Measurements from ENCODE around the gene SMIM11.
"Not testable (repeated sequence)": the region's sequence is repeated elsewhere in the genome, so short reads cannot be mapped to it uniquely, and the experiment has no call there.

Gene SMIM11

GRCh38 chr21:34357889-34358288, 17.4 kb upstream of the SMIM11 start:
- no peak for DNase-seq

- no peak for DNase-seq
Observed at GRCh38 chr21:34358866-34359265, 16.4 kb upstream of the SMIM11 start.

- no peak for DNase-seq
Observed at GRCh38 chr21:34360488-34361241, 14.6 kb upstream of the SMIM11 start.

GRCh38 chr21:34362136-34362444, 13.2 kb upstream of the SMIM11 start:
- DNase-seq = no peak

DNA sequence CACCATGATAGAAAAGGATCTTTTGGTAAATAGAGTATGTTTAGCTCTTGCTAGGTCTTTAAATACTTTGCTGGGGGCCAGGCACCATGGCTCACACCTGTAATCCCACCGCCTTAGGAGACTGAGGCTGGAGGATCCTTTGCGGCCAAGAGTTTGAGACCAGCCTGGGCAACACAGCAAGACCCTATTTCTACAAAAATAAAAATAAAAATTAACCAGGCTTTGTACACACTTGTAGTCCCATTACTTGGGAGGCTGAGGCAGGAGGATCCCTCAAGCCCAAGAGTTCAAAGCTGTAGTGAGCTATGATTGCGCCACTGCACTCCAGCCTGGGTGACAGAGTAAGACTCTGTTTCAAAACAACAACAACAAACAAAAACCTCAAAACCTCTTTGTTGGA, 12.6 kb upstream of the SMIM11 start:
- no peak for DNase-seq

DNA sequence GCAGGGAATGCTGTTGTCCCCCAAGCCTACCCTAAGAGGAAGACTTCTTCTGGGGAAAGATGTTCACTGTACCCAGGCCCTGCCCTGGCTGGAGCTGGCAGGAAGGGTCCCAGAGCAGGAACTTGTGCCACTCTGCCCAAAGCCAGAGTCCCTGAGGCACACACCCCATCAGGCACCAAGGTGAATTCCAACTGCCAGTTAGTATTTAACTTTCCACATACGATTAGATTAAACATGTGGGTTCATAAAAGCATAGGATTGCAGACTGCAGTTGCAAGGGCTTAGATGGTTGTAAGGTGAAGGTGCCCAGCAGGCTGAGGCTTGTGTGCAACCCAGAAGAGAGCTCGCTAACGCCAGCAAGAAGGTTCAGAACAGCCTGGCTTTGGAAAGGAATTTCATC, 11.6 kb upstream of the SMIM11 start, which contains the start of gene KCNE2:
KCNE2 (plus strand) TSS at position 274 of the 400 bp plus-strand sequence. CDS start 6,473 bp downstream, outside the sequence.
- DNase-seq = no peak

DNA sequence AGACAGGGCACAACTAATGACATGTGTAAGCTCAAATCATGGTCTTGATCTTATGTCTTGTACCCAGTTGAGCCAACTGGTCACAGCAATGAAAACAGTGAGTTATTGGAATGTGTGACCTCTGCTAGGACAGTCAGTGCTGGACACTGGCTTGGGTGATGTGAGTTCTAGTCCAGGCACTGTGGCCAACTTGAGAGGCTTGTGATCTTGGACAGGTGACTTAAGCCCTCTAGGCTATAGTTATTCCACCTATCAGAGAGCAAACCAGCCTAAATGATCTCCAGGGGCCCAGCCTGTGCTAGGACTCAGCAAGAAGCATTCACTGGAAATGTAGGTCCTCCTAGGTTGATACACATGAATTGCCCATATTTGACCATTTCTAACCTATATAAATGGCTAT, 10.4 kb upstream of the SMIM11 start:
- DNase-seq = no peak

DNA sequence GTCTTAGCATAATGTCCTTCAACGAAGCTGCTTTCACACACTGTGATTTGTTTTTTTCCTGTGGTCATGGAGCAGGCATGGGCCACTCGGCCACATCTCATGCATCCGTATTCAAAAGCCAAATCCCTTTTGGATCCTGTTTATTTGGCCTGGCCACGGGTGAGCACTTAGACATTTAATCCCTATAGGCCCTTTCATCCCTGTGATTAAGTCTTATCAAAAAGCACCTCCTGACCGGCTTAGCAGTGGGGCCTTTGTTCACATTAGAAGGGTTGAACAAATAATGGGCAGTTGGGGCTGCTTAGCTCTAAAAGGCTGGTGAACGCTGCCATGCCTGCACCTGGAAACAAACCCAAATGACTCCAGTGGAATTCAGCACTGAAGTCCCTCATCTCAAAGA, 9.5 kb upstream of the SMIM11 start:
- DNase-seq = no peak

DNA sequence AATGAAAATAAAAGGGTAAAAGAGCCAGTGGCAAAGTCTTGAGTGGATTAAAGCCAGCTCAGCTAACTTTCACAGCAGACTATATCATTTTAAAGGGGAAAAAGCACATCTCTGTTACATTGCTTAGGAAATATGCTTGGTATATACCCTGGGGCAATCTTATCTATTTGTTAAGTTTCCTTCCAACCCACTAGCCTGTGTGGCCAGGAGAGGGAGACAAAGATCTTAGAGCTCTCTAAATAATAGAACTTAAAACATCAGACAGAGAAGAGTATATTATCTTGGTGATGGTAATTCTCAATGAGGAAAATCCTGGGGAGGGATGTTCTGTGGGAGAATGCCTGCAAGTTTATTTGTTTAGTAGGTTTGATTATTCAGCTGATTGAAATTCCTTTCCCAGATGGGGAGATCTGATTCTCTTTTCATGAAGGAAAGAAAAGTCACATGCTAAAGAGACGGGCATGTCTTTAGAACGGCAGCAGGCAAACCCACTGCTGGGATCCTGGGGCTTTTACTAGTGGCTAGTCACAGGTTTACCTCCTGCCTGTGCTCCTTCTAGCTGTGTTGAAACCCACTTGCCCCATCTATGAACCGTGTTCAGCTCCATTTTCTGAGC, 7.9 kb upstream of the SMIM11 start:
- peak; percentile 6 to 26 for DNase-seq

- DNase-seq = no peak
Observed at GRCh38 chr21:34369741-34370140, 5.6 kb upstream of the SMIM11 start.

- DNase-seq = no peak
Observed at GRCh38 chr21:34372321-34372720, 3.0 kb upstream of the SMIM11 start.

- not testable (repeated sequence) for DNase-seq
Observed at GRCh38 chr21:34374462-34374861, 845 bp upstream of the SMIM11 start.

- not testable (repeated sequence) for DNase-seq
Observed at GRCh38 chr21:34375619-34375972, 289 bp downstream of the SMIM11 start.

DNA sequence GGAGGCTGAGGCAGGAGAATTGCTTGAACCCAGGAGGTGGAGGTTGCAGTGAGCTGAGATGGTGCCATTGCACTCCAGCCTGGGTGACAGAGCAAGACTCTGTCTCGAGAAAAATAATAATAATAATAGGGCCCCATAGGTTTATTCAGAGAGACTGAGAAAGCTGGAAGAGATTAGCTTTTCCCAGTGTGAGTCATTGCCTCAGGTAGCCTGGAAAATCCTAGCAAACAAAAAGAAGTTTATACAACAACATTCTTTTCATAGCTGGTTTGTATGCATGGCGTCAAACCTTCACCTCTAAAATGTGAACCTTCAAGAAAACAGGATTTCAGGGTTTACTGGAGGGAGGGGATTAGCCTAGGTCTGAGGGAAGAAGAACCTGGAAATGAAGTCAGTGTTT, 7.8 kb downstream of the SMIM11 start:
- not testable (repeated sequence) for DNase-seq

DNA sequence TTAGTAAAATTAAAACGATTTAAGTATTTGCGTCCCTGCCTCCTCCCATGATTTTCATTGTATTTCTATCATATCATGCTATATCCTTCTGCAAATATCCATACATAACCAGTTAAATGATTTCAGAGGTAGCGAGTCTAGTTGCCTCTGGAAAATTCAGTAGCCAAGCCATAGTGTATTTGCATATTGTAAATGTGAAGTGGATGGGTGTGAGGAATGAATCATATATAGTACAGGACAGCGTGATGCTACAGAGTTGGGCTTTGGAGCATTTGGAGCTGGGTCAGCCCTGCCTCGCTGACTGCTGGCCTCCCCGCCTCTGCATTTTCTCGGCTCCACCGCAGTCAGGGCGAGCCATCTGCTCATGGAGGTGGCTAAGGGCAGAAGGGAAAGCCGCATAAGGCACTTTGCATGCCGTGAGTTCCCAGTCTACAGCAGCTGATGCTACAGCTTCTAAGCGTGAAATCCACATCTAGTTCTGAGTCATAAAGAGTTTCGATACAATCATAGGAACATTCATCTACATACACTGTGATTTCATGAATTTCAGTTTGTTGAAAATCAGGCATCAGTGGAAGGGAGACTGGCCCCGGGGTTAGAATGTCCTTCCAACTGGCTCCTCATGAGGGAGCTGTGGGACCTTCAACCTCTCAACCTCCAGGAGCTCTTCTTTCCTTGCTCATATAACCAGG, 8.6 kb downstream of the SMIM11 start:
- DNase-seq = not testable (repeated sequence)

DNA sequence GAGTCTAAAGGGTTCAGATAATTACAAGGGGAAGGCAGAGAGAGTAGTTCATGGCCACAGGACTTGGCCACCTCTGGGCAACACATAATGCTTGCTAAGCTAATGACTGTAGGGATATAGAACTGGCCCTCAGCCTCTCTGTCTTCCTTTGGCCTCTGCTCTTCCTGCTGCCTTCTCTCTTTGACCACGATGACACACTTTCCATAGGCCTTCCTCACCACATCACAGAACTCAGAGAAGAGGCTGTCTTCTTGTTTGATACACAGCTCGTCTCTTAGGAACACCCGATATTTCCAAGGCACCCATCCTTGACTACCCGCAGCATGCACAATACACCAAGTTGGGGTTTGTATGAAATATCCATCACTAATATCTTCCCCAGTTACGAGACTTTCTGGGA, 25.2 kb downstream of the SMIM11 start:
- not testable (repeated sequence) for DNase-seq

DNA sequence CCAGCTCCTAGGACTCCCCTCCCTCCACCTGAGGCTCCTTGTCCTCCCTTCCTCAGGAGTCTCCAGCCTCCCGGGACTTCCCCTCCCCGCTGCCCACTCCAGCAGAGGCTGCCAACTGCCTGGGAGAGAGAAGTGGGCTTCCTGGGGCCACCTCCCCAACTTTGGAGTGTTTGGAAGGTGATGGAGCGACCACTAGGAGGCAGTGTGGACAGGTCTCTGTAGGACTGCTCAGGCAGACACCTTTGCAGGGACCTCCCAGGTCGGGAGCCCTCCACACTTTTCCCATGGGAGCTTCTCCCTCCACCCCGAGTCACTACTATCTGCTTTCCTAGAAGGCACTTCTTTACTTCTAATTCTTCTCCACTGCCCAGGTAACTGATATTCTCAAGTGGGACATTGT, 29.4 kb downstream of the SMIM11 start:
- not testable (repeated sequence) for DNase-seq

DNA sequence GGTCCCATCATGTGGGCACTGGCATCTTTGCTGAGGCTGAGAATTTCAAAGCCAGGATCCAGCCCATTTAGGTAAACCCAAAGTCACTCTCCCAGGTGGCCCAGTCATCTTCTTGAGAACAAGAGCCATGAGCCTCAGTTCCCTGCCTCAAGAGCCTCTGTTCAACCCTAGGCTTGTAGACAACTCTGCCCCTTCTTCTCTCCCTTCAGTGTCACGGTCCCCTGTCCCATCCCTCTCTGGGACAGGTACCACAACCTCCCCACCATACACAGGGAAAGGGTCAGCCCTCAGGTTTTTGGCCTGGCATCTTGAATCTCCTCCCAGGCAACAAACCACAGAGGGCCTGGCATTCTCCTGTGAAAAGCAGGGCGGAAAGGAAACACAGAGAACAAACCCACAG, 30.4 kb downstream of the SMIM11 start:
- not testable (repeated sequence) for DNase-seq

- not testable (repeated sequence) for DNase-seq
Observed at GRCh38 chr21:34406102-34406501, 30.8 kb downstream of the SMIM11 start.

DNA sequence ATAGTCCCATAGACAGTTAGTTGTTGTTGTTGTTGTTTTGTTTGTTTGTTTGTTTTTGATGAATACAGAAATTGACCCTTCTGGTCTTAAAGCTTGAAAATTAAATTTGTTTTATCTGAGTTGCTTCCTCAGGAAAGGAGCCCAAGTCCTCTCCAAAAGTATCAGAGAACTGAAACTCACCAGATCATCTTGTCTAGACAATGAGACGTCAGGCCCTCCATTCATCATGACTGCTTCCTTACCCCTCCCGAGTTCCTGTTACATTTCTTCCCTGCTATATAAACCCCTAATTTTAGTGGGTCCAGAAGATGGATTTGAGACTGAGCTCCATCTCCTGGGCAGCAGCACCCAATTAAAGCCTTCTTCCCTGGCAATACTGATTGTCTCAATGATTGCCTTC, 31.4 kb downstream of the SMIM11 start:
- not testable (repeated sequence) for DNase-seq

DNA sequence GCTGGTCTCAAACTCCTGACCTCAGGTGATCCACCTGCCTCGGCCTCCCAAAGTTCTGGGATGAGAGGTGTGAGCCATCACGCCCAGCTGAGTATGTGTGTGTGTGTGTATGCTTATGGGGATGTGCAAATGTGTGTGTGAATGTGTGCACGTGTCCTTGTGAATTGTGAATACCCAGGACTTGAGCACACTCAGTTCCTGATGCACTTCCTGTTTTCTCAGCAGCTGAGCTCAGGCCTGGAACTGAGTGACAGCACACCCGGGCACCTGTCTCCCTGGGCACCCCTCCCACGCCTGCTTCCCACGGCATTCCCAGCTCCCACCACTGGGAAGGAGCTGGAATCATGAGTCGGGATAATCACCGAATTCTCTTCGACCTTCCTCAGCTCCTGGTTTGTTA, 32.0 kb downstream of the SMIM11 start:
- not testable (repeated sequence) for DNase-seq

DNA sequence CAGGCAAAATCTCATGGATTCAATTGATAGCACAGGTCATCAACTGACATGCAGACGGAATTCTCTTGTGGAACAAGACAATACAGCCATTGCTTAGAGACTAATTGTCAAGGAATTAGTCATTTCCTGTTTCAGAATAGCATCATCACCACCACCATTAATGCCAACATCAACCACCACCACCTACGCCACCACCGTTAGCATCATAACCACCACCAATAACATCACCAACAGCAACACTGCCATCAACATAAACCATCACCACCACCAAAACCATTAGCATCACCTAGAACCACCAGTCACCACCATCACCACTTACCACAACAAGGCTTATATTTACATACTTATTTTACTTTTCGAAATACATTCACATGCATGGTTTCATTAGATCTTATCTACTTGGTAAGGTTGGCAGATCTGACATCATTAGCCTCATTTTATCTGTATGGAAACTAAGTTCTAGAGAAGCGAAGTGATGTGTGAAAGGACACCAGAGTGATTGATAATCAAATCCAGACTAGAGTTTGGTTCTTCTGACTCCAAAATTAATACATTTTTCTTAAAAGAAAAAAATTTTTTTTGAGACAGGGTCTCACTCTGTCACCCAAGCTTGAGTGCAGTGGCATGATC, 42.3 kb downstream of the SMIM11 start:
- DNase-seq = not testable (repeated sequence)

DNA sequence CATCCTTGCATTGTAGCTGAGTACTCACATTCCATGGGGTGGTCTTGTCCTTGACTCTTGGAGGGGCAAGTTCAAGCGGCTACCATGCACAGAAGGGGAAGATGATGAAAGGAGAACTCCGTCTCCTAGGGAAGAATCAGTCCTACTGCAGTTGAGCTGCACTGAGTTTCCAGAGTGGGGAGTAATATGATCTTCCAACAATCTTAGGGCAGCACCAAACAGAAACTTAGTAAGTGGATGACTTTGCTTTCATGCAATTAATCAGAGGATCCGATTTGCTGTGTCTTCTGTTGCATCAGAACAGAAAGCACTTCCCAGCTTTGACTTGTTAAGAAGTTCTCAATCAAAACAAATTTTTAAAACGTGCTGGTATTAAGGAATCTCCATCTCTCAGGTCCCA, 48.5 kb downstream of the SMIM11 start, which contains the start of gene SMIM34:
SMIM34 (minus strand) TSS at position 147 of the 400 bp plus-strand sequence; CDS start at position 35, 112 bp downstream.
- not testable (repeated sequence) for DNase-seq

Measured in stimulated activated CD4-positive, alpha-beta T cell treated with anti-CD3 and anti-CD28 coated beads, Interleukin-4, amount 100 ng/mL, for 4 hours (primary cell).